A549 (cell line): Measurements from ENCODE around the gene LGALS4. TPM values are rescaled to one million over a fixed set of nuclear protein-coding genes. Genes with fewer than 3 reads are reported as not detected.

ENCODE experiments used
- ATAC-seq, 2 experiments: fragments of 200-7000 bp in 1 of 2; fragments of >200 bp in 1 of 2; cut with Nextera tagmentation in 1 of 2; cut with Tn5 transposase in 1 of 2; 3 replicates each; pipeline versions ENCODE4 v1.8.0 to v1.9.1; 2018 to 2020; ENCODE audit warnings: mild to moderate bottlenecking in 1 of 2, moderate library complexity in 1 of 2
- CTCF ChIA-PET: fragments of 300-600 bp; sonication (Branson Sonifier 250); formaldehyde crosslinking; extraction: SDS; loops from one replicate; lab custom pipeline; 2021; ENCODE audit warnings: antibody characterized with exemption, inconsistent platforms; lab: Yijun Ruan, JAX
- POLR2A ChIA-PET: fragments of 350-600 bp; formaldehyde crosslinking; extraction: SDS; loops from one replicate; lab custom pipeline; 2021; ENCODE audit warnings: antibody characterized with exemption, inconsistent platforms; lab: Yijun Ruan, JAX
- DNase-seq, 2 experiments: peaks; one replicate each; pipeline versions ENCODE4 v3.0.0 to v3.0.0-alpha.2; 2011 to 2016; ENCODE audit warnings: low read depth in 1 of 2, low spot score in 1 of 2
- FAIRE-seq: peaks from 2 replicates; lab custom pipeline; 2011; peaks lifted over from hg19 to GRCh38; lab: Jason Lieb, UNC
- H3K27ac ChIP-seq, 2 experiments: fragments of >200 bp; sonication (Bioruptor Twin); formaldehyde crosslinking; 3 replicates each; pipeline ENCODE4 v1.5.1; 2016 to 2017
- H3K4me1 ChIP-seq: fragments of >200 bp; sonication (Bioruptor Twin); formaldehyde crosslinking; 3 replicates; pipeline ENCODE4 v1.6.1; 2016
- H3K4me2 ChIP-seq: fragments of >200 bp; sonication (Bioruptor Twin); formaldehyde crosslinking; 3 replicates; pipeline ENCODE4 v1.6.1; 2016
- H3K4me3 ChIP-seq: fragments of >200 bp; sonication (Bioruptor Twin); formaldehyde crosslinking; 3 replicates; pipeline ENCODE4 v1.5.1; 2016
- H3K9me3 ChIP-seq: fragments of >200 bp; sonication (Bioruptor Twin); formaldehyde crosslinking; 3 replicates; pipeline ENCODE4 v1.6.1; 2016
- ATOH8 ChIP-seq: fragments of 250-450 bp; sonication (Bioruptor Pico); IDR thresholded peaks from 2 replicates; pipeline ENCODE4 v1.5.0; 2020; ENCODE audit warnings: low read depth, mild to moderate bottlenecking, moderate library complexity
- BCL3 ChIP-seq: fragments of >200 bp; sonication (Bioruptor Twin); formaldehyde crosslinking; IDR thresholded peaks from 3 replicates; pipeline ENCODE4 v1.6.1; 2016
- CHD2 ChIP-seq: fragments of 150-350 bp; IDR thresholded peaks from 2 replicates; pipeline ENCODE4 v1.6.1; 2014; ENCODE audit warnings: low read length; ENCODE audit not compliant: partially characterized antibody
- CHD4 ChIP-seq: fragments of 200-600 bp; sonication (generic); IDR thresholded peaks from 2 replicates; pipeline ENCODE4 v1.6.1; 2016; ENCODE audit warnings: antibody characterized with exemption, mild to moderate bottlenecking, borderline replicate concordance
- JUN ChIP-seq, 2 experiments: fragments of >200 bp; sonication (Bioruptor Twin); formaldehyde crosslinking; IDR thresholded peaks; 2 replicates in 1 of 2; 3 replicates in 1 of 2; pipeline ENCODE4 v1.6.1; 2016 to 2017
- PBX3 ChIP-seq: IDR thresholded peaks from 2 replicates; pipeline ENCODE4 v1.6.1; 2012
- PHF8 ChIP-seq: fragments of 200-600 bp; sonication (generic); IDR thresholded peaks from 2 replicates; pipeline ENCODE4 v1.6.1; 2016; ENCODE audit warnings: low read depth, mild to moderate bottlenecking, antibody characterized with exemption, moderate library complexity, borderline replicate concordance
- POLR2AphosphoS2 ChIP-seq: conservative IDR thresholded peaks from 2 replicates; pipeline ENCODE4 v1.6.1; 2012; ENCODE audit warnings: low read length, improper control_type of control experiment, inconsistent platforms
- RAD21 ChIP-seq, 2 experiments: fragments of >200 bp in 1 of 2; sonication (Bioruptor Twin) in 1 of 2; formaldehyde crosslinking in 1 of 2; IDR thresholded peaks in 1 of 2; conservative IDR thresholded peaks in 1 of 2; 2 replicates in 1 of 2; 3 replicates in 1 of 2; pipeline ENCODE4 v1.6.1; 2012 to 2018; ENCODE audit warnings: inconsistent platforms in 1 of 2
- RARB ChIP-seq: fragments of 250-450 bp; sonication (Bioruptor Pico); IDR thresholded peaks from 2 replicates; pipeline ENCODE4 v1.8.0; 2021; ENCODE audit warnings: mild to moderate bottlenecking, moderate library complexity
- RCOR1 ChIP-seq: fragments of 150-350 bp; IDR thresholded peaks from 2 replicates; pipeline ENCODE4 v1.6.1; 2014; ENCODE audit warnings: antibody characterized with exemption, low read length, low read depth
- RNF2 ChIP-seq: fragments of 200-600 bp; sonication (generic); IDR thresholded peaks from 2 replicates; pipeline ENCODE4 v1.6.1; 2016; ENCODE audit warnings: low read depth, mild to moderate bottlenecking, antibody characterized with exemption, moderate library complexity, borderline replicate concordance
- TFCP2L1 ChIP-seq: fragments of 250-450 bp; sonication (Bioruptor Pico); IDR thresholded peaks from 2 replicates; pipeline ENCODE4 v1.5.0; 2021; ENCODE audit warnings: mild to moderate bottlenecking
- TP53 ChIP-seq: fragments of 250-450 bp; sonication (Bioruptor Pico); IDR thresholded peaks from 2 replicates; pipeline ENCODE4 v1.5.0; 2021; ENCODE audit warnings: mild to moderate bottlenecking, moderate library complexity
- ZNF302 ChIP-seq: fragments of 250-450 bp; sonication (Bioruptor Pico); IDR thresholded peaks from 2 replicates; pipeline ENCODE4 v1.9.0; 2021; ENCODE audit warnings: inconsistent platforms, mild to moderate bottlenecking, moderate library complexity
- ZSCAN20 ChIP-seq: fragments of 250-450 bp; sonication (Bioruptor Pico); IDR thresholded peaks from 2 replicates; pipeline ENCODE4 v1.8.0; 2022; ENCODE audit warnings: mild to moderate bottlenecking, moderate library complexity
- WGBS: methylation state at CpG from one replicate; pipeline ENCODE4 v1.1.6; 2017; ENCODE audit errors: missing lambda C conversion rate; 5-methylcytosine and 5-hydroxymethylcytosine counted together
- polyA plus RNA-seq, 4 experiments: library from polyadenylated mRNA; depleted of rRNA in 3 of 4; stranded (reverse); fragments of >200 nt; fragmentation: RNase III in 1 of 4; extraction: RNeasy Plus Mini Kit Qiagen cat#74134 plus additional on column Dnase treatment in 1 of 4; gene quantifications; 2 replicates in 3 of 4; 3 replicates in 1 of 4; pipeline ENCODE4 v1.2.3, GENCODE V29; 2011 to 2017
- TF ChIP-seq, protein P1 (sequence below): fragments of >200 bp; sonication (Bioruptor Twin); formaldehyde crosslinking; IDR thresholded peaks from 2 replicates; pipeline ENCODE4 v1.6.1; 2016

The LGALS4 gene
- polyA plus RNA-seq, 2 of the 4 experiments (the other 2 are of a cell fraction), result 0.94 to 2.5 TPM

DNA sequence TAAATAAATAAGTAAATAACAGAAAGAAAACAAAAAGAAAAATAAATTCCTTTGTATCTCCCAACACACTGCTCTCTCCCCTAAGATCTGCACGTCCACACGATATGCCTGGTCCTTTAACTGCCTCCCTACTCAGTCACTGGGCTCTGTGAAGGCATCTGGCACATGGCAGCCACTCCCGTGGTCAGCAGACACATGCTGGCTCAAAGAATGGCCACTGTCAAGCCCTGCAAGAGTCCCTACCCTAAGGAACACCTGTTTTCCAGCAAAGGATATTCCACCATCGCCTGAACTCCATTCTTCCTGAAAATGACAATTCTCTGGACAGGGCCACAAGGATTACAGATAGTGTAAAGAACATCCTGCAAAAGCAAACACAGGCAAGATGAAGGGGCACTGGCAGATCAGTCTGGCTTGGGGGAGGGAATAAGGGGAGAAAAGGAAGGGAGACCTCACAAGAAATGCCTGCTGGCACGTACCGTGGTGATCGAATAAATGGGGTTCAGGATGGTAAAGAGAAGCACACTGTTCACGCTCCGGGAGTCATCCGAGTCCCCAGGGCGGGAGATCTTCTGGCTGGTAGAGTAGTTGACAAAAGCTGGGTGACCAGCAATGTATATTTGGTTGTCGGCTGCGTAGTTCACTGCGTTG, 32.8 kb upstream of the LGALS4 start:
- Histone ChIP-seq H3K27ac (no peak overlapping the region), H3K4me3 (no peak overlapping the region), H3K4me1 (peaks cover 71% of the 10 kb centered on the region), H3K4me2 (no peak overlapping the region), H3K9me3 (no peaks in the 10 kb centered on the region)
- DNase-seq (no peak), ATAC-seq (no peak), FAIRE-seq (no peak)
- TF ChIP-seq POLR2AphosphoS2 (peak; percentile 57; the same call in 1 of the 2 replicates), RARB (CRISPR knock-in tag) (no peak), RNF2 (no peak), TFCP2L1 (no peak), JUN (IDR thresholded peaks at IDR 0.05) (peak in 1 of 2 experiments; percentile 32; a peak in 1 of 5 replicates)
- WGBS, result 95% methylated on average over 14 of the region's 14 CpGs
- ChIA-PET CTCF (interaction anchor here (0.9 to 4.3 kb wide), 10 partner anchors 7 to 443 kb away, joined by 3 to 21 read pairs (median 4); partner anchors contain the start of genes FAM98C, NFKBIB and SIRT2), POLR2A (interaction anchor here (1.3 to 1.9 kb wide), 2 partner anchors 10 to 13 kb away, joined by 8 to 12 read pairs; partner anchors contain the start of gene ECH1)

GRCh38 chr19:38844093-38844686, 31.4 kb upstream of the LGALS4 start:
- ChIA-PET POLR2A (interaction anchor here (0.7 to 0.8 kb wide), 3 partner anchors 8 to 12 kb away, joined by 3 to 7 read pairs (median 3); partner anchors contain the start of gene ECH1), CTCF (interaction anchor here (0.5 to 1.9 kb wide), 14 partner anchors 9 to 793 kb away, joined by 3 to 10 read pairs (median 4); partner anchors contain the start of genes MRPS12 and SARS2)
- WGBS, result 93% methylated on average over 11 of the region's 11 CpGs
- no peak overlapping the region for H3K27ac ChIP-seq
- no peak overlapping the region for H3K4me2 ChIP-seq
- FAIRE-seq, result no peak
- H3K4me1 ChIP-seq, result peaks cover 84% of the 10 kb centered on the region
- DNase-seq, result no peak
- ATAC-seq, result no peak
- TF ChIP-seq TP53 (CRISPR knock-in tag) (peak; percentile 4; the same call in 1 of the 2 replicates), ZSCAN20 (no peak), ATOH8 (no peak), ZNF302 (no peak), JUN (IDR thresholded peaks at IDR 0.05) (peak in 1 of 2 experiments; percentile 9; a peak in 1 of 5 replicates), POLR2AphosphoS2 (peak; percentile 71), CHD4 (no peak), RNF2 (no peak), RCOR1 (no peak), TFCP2L1 (peak; percentile 32; the same call in 1 of the 2 replicates), PBX3 (no peak), PHF8 (no peak)
- TF ChIP-seq, protein P1, sequence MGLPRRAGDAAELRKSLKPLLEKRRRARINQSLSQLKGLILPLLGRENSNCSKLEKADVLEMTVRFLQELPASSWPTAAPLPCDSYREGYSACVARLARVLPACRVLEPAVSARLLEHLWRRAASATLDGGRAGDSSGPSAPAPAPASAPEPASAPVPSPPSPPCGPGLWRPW, result no peak
- H3K4me3 ChIP-seq, result no peak overlapping the region
- H3K9me3 ChIP-seq, result no peaks in the 10 kb centered on the region

DNA sequence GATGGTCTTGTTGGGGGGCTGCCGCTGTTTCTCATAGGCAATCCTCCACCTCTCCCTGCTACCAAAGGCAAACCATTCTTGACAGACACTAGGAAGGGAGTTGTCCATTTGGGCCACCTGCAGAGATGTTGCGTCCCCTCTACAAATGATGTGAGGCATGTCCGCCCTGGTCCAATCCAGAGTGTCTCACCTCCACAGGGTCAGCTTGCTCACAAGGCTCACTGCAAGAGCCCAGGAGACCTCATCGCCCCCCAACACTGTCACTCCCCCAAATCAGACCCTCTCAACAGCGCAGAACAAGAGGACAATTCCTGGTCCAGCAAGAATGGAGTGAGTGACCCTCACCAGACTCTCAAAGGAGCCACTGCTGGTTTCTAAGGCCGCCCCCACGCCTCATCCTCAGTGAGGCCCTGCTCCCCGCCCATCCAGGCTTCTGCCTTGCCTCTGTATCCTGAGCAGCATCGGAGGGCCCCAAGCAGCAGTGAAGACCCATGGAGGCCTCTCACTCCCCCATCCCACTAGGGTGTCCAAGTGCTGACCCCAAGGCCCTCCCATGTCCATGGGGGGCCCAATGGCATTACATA, 30.5 kb upstream of the LGALS4 start:
- Histone ChIP-seq H3K4me2 (no peak overlapping the region), H3K4me3 (no peak overlapping the region), H3K27ac (no peak overlapping the region)
- POLR2A ChIA-PET, result no interaction called here
- TF ChIP-seq BCL3, result no peak
- TF ChIP-seq CHD2, result no peak
- no peak for TF ChIP-seq RAD21 (conservative IDR thresholded peaks at IDR 0.05 in 1 of 2, IDR thresholded peaks at IDR 0.05 in 1 of 2)
- no peak for TF ChIP-seq CHD4
- TF ChIP-seq POLR2AphosphoS2, result 0 out of 2 replicates have a peak, but pooled peaks have one; percentile 36
- TF ChIP-seq TFCP2L1, result peak; percentile 57; the same call in 1 of the 2 replicates
- TF ChIP-seq, all 56 proteins: peak for 2
- CTCF ChIA-PET, result interaction anchor here (1.0 to 1.9 kb wide), 5 partner anchors 8 to 87 kb away, joined by 3 to 10 read pairs (median 4); partner anchors contain the start of genes MRPS12 and SARS2
- 95% methylated on average over 9 of the region's 9 CpGs for WGBS
- FAIRE-seq, result no peak
- peaks cover 92% of the 10 kb centered on the region for H3K4me1 ChIP-seq
- no peaks in the 10 kb centered on the region for H3K9me3 ChIP-seq
- no peak for ATAC-seq
- peak; percentile 8 to 13 for DNase-seq
